Stimulated activated CD4-positive, alpha-beta T cell treated with anti-CD3 and anti-CD28 coated beads, Interleukin-12 subunit alpha, Interleukin-12 subunit beta, amount 100 ng/mL, for 4 hours (primary cell): ENCODE measurements around the gene PTPN4.

Experiments used
- DNase-seq: peaks from one replicate; pipeline ENCODE4 v3.0.0-alpha.2; 2020

The PTPN4 gene

DNA sequence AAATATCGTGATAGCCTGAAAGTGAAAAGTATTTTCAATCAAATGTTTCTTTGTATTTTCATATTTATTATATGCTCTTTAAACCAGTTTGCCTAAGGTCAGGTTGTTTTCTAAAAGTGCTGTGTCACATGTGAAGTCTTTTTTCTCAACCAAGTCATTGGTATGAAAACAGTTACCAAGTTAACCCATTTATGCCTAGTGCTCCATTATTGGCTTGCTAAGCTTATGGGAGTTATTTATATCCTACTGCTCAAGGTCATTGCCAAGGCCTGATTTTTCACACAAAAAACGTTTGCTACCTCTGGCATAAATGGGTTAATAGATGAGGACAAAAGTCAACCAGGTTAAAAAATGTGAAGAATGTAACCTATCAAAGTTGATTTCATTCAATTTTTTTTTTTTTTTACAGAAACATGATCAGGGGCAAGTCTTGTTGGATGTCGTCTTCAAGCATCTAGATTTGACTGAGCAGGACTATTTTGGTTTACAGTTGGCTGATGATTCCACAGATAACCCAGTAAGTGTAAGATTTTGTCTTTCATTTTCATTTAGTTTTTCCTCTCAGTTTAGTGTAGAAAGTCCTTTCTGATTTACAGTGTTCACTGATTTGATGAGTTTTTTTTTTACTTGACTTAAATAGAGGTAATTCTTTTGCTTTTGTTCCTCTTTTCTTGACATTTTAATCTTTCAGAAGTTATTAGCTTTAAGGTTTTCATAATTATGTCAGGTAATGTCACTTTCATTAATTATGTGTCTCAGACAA lies 102.6 kb downstream of the PTPN4 start:
- DNase-seq: no peak

DNA sequence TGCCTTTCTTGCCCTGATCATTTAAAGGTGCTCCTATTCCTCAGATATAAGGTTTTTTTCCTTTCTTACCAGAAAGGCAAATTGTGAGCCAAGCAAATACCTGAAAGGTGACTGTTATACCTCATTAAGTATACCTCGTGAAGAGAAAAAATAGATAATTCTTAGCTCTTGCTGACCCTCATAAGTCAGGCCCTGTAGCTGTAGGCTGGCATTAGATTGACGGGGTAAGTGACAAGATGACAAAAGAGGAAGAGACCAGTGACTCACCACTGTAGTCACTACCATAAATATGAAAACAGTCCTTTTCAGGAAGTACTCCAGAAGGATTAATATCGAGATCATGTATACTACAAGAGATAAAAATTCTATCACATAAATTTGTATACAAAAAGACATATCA lies 104.6 kb downstream of the PTPN4 start:
- no peak for DNase-seq

DNA sequence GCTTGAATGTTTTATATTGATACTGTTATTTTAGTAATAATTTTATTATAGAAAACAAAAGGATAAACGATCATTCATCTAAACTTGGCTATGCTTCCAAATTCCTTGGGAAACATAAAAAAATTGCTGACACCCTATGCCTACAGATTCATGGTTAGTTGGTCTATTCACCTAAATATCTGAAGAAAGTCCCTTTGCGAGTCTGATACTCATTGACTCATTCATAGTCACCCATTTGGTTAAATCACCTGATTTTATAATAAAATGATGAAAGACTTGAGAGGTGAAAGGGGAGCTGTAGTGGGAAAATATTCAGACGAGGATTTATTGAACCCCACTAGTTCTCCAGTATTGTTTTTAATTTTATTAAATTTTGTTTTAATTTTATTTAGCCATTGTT lies 112.0 kb downstream of the PTPN4 start:
- DNase-seq: no peak

DNA sequence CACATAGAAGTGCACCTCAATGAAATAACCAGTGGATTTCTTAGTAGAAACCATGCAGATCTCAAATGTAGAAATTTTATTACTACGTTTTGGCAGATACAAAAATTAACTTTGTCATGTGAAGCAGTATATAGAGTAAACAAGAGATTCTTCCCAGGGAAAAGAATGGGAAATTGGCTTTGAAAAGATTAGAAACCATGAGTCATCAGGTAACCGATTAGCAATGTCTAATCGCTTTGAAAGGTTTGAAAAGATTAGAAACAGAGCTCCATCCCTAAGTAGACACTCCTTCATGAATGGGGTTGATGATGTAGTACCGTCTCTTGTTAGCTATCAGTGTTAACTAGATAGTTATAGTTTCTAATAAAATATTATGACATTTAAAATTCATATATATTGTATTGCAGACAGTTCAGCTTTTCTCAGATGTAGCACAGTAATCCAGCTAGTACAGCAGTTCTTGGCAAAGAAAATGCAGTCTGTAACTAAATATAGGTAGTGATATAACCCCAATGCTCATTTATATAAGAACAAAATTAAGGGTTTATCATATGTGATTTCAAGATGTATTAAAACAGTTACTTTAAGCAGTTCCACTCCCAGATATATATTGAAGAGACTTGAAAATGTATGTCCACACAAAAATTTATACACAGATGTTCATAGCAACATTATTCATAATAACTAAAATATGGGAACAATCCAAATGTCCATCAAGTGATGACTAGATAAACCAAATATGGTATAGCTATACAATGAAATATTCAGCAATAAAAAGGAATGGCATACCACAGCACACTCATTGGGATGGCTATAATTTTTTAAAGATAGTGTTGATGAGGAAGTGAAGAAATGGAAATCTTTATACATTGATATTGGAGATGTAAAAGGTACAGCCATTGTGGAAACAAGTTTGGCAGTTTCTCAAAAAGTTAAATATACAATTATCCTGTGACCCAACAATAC lies 113.9 kb downstream of the PTPN4 start:
- DNase-seq: no peak

DNA sequence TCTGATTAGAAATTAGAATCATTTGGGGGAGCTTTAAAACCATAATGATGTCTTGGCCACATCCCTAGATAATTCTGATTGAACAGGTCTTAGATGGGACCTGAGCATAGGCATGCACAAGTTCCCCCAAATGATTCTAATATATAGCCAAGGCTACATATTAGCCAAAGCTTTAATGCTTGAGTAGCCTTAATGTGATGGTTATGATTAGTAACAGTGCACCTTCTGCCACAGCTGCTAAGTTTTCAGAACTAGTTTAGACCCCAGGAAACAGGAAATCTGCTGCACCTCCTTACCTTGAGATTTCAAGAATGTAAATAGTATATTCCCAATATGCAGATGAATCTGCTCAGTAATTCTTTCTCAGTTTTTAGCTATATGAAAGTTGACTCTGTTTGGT lies 119.8 kb downstream of the PTPN4 start:
- no peak for DNase-seq

DNA sequence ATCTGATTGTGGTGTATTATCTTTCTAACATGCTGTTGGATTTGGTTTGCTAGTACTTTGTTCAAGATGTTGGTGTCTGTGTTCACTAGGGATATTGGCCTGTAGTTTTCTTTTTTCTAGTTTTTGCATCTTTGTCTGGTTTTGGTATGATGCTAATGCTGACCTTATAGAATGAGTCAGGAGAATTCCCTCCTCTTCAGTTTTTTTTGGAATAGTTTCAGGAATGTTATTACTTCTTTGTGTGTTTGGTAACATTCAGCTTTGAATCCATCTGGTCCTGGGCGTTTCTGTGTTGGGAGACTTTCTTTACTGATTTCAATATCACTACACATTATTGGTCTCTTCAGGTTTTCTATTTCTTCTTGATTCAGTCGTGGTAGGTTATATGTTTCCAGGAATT lies 129.0 kb downstream of the PTPN4 start:
- no peak for DNase-seq

DNA sequence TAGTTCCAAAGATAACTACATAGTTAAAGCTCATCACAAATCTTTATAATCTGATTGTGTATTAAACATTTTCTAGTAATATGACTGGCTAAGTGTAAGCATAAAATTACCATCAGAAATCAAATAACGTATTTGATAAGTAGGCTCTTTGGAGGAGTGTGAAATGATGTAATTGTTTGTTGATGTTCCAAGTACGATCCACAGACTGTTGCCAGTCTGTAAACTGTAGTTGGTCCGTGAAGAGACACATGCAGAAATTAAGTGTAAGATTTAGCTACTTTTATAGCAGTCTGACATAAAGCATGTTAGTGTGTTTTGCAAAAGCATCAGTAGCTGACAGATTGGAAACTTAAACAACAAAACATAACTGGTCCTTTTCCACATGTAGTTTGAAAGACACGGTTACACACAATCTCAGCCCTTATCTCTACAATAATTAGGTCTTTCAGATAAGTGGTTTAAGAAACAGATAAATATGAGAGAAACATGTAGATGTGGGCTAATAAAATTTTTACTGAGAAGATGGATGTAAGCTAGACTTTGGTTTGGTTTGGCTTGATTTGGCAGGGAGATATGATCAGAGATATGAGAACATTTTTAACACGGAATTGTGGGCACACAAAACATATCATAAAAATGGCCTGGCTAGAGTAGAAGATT lies 138.1 kb downstream of the PTPN4 start:
- DNase-seq: no peak

DNA sequence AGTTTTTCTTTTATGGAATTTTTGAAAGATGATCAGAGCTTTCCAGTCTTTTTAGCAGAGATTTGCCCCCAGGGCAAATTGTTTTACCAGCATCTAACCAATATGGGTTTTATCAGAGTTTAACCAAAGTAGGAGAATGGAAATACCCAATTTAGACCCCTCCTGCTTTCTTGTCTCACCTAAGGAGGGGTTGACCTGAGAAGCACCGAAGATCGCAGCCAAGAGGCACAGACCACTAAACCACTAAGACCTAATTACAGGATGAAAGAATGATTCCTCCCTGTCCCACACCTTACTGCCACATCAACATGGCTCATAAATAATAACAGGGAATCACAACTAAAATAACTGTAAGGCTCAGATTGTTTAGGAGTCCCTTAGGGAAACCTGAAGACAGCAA lies 141.3 kb downstream of the PTPN4 start:
- DNase-seq: no peak

DNA sequence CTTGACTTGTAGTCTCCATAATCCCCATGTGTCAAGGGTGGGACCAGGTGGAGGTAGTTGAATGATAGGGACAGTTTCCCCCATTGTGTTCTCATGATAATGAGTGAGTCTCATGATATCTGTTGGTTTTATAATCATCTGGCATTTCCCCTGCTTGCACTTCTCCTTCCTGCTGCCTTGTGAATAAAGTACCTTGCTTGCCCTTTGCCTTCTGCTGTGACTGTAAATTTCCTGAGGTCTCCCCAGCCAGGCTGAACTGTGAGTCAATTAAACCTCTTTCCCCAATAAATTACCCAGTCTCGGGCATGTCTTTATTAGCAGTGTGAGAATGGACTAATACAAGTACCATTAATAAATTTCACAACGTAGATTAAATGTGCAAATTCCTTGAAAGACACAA lies 150.8 kb downstream of the PTPN4 start:
- no peak for DNase-seq

DNA sequence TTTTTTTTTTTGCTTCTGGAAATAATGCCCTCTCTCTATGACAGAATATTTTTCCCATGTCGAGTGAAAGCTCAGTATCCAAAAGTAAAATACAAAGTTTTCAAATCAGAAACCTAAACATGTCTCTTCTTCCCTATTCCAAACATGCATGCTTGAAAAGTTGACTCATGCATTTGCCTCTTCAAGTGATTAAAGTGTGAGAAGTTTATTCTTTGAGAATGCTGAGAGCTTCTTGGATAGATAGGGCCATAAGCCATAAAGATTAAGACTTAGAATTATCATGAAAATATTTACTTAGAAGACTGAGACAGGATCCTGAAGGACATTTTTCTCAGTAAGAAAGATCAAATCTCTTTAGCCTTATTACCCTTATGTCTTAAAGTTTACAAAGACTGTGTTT lies 154.5 kb downstream of the PTPN4 start:
- no peak for DNase-seq

DNA sequence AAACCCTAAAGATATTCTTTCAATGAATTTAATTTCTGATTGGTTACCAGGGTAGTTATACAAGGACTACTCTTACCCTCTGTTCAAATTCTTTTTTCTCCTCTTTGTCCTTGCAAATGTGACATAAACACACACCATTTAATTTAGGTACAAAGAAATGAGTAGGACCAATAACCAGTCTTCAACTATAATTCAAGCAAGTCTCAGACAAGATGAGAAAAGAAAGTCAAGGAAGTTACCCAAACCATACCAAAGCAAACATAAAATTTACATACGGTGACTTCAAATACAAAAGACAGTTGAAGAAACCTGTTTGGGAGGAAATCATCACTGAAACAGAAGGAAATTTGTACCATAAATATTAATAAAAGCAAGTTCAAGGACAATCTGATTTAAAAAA lies 162.1 kb downstream of the PTPN4 start:
- DNase-seq: no peak

DNA sequence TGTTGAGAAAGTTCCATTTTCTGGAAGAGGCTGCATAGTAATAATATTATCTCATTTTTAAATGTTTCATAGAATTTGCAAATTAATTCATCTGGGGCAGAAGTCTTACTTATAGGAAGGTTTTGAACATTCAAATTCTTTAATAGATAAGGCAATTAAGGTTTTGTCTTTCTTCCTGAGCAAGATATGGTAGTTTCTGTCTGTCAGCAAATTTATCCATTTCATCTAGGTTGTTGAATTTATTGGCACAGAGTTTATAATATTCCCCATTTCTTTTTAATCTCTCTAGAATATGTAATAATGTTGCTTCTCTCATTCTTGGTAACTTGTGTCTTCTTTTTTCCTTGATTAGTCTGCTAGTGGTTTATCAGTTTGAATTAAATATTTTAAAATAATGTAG lies 163.0 kb downstream of the PTPN4 start:
- no peak for DNase-seq

DNA sequence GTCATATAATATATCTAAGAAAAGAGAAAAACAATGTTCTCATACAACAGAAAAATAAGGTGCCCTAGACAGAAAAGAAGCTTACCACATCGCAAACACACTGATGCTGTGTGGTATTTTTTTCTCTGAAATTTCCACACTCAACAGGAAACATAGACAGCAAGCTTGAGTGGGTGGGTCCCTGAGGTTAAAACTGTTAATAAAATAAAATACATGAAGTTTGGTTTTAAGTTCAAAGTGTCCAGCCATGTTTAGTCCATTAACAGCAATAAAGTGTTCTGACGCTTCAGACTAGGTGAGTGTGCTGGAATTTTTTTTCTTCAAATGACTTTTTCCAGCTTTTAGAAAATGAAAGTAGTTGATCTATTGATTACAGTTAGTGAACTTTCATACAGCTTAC lies 169.8 kb downstream of the PTPN4 start:
- no peak for DNase-seq

DNA sequence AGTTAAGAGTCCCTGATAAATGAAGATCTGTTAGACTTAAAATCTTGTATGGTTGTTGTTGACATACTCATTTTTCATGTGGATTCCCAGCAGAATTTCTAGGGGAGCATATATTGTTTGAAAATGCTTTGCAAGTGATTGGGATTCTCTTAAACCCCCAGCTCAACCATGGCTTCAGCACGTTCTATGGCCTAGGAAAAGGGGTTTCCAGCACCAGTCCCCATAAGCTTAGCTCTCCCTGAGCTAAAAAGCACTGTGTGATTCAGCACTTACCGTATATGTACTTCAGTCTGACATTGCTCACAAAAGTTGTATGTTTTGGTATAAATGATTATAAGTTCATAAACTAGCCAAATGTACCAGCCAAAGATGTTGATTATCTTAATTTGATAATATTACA lies 173.1 kb downstream of the PTPN4 start:
- DNase-seq: no peak

DNA sequence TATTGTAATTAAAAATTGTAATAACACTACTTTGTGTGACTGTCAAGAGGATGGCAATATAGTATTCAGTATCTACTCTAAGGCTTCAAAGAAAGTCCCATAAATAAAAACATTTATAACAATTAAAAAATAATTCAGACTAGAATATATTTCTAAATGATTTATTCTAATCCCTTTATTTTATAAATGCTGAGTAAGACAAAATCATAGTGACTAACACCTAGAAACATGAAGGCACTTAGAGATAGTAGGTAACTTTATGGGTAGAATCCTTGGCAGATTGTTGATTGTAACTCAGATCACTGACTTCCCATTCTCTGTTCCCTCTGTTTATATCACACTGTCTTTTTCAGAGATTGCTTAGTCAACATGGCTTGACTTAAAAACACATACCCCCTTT lies 174.6 kb downstream of the PTPN4 start:
- no peak for DNase-seq

DNA sequence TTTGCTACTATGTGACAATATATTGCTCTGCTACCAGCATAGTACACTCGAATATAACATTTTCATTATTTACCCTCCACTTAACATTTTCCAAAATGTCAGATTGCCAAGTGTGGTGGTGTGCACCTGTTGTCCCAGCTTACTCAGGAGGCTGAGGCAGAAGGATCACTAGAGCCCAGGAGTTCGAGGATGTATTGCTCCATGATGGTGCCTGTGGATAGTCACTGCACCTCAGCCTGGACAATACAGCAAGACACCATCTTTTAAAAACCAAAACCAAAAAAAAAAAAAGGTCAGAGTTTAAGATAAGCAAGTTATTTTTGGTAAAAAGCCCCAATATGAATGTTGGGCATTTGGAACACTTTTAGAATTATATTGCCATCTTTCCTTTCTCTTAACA lies 178.0 kb downstream of the PTPN4 start:
- no peak for DNase-seq

DNA sequence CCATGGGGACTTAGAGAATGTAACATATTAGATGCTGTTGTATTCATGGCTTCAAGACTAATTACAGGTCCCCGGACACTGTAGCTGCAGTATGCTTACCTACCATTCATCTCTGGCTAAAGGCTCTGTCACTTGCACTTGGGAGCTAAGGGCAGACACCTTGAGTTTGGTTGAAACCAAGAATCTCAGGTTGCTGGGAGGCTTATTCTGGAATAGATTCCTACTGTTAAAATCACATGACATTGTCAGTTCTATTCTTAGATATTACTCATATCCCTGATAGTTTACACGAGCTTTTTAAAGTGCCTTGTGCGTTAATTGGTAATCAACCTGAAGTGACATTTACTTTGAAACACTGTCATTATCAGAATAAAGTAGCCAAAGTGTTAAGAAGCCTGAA lies 180.2 kb downstream of the PTPN4 start:
- no peak for DNase-seq

DNA sequence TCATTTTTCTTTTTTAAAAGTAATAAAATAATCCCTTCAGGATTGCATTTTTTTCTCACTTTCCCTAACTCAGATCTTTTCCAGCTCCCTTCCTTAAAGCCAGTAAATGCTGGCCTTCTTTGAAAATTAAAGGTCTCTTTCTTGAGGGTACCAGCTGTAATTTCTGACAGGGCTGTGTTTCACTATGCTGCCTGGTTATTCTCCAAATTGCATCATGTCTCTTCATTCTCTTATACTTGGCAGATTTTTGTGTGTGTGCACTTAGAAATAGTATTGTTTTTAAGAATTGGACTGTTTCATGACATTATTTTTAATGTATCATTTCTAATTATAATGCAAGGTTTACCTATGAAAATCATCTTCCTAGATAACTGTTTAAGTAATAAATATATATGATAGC lies 181.1 kb downstream of the PTPN4 start:
- no peak for DNase-seq

DNA sequence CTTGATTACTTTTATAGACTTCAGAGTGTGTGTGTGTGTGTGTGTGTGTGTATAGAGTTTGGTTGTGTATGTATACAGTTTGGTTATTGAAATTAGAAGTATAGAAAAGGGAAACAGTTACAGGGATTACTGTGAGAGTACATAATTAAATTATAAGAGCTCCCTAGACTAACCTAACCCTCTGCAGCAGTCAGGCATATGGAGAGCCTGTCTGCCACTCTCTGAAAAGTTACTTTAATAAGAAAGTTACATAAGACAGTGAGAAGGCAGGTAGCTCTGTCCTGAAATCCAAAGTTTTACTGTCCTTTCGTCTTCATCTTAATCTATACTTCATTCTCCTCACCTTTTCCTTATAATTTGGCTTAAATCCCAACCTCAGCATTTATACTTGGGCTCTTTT lies 181.7 kb downstream of the PTPN4 start:
- no peak for DNase-seq

DNA sequence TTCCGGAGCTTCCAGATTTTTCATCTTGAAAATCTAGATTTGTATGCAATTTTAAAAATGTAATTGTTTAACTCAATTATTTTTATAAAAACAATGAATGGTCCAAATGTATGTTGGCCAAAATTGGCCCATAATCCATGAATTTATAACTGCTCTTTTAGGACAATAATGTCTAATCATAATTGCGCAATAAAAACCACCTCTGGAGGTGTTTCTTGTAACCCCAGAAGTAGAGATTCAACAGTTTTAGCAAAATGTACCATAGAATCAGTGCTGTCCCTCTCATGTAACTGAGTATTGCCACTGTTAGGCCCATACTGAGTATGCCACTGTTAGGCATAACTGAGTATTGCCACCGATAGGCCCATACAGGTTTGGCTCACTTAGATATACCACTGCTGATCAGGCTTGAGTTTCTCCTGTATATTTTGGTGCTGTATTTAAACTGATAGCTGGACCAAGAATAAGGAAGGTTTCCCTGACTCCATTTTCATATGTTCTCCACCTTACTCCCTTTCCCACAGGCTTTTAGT lies 182.3 kb downstream of the PTPN4 start:
- no peak for DNase-seq

DNA sequence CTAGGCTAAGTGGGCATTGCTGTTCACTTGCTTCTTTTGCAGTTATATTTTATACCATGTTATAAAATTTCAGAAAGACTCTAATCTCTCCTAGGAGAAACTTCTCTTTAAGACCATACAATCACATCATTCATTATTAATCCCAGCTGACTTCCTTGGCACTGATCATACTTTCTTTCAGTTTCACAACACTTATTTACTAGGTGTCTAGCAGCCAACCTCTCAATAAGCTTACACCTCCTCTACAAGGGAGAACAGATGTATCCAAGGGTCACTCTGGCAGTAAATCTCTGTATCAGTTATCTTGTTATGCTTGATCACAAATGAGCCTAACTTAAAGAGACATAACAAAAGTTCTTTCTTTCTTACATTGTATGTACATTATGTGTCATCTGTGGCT lies 183.3 kb downstream of the PTPN4 start:
- no peak for DNase-seq

DNA sequence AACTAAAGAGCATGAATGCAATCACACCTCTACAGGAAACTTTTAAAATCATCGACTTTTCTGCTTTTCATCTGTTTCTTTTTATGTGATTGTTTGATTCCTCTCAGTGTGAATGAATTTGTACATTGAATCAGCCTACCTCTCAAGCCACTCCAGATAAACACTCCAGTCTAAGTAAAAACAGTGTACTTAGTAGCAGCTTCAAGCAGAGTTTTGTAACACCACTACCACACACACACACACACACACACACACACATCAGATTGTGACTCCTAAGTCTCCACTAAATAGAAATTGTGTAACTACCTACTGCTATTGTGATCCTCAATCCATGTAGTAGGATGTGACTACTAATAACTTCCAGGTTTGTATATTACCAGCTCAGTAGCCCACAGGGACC lies 187.8 kb downstream of the PTPN4 start:
- DNase-seq: no peak

DNA sequence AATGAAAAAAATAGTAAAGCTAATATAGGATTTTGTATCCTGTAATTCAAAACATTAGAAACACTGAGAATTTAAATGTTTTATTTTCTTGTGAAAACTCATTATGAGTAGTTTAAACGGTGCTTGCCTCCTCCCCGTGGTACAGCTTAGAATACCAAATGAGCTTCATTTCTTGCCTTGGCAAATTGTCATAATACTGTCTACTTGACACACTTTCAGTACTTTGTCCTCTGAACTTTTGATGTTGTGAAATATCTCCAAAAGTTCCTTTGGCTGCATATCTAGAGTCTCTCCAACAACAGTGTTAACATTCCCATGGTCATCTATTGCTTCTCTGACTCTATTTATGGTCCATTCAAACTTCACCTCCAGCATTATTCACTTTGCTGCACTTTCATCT lies 191.2 kb downstream of the PTPN4 start:
- no peak for DNase-seq
